Upper lobe of left lung (tissue), 6 donors: Measurements from ENCODE around the gene STIM2. TPM values are rescaled to one million over a fixed set of nuclear protein-coding genes. Genes with fewer than 3 reads are reported as not detected.
A peak's percentile ranks its signal among the peaks of the same experiment; 100 is the strongest.
"Not testable (repeated sequence)": the region's sequence is repeated elsewhere in the genome, so short reads cannot be mapped to it uniquely, and the experiment has no call there.

Experiments
- ATAC-seq, 2 donors: fragments of 200-7000 bp; cut with Tn5 transposase; one replicate each; pipeline ENCODE4 v1.9.1; 2022; ENCODE audit warnings: mild to moderate bottlenecking in 2 of 2, moderate library complexity in 2 of 2; ENCODE audit not compliant: low FRiP score in 2 of 2
- DNase-seq, 2 donors: peaks; one replicate each; pipeline ENCODE4 v3.0.0-alpha.2; 2019 to 2020
- H3K27ac ChIP-seq, 4 donors: fragments of 200-600 bp; sonication (generic); one replicate each; pipeline ENCODE4 v1.5.1; 2016 to 2019
- H3K27me3 ChIP-seq, 4 donors: fragments of 200-600 bp; sonication (generic); one replicate each; pipeline ENCODE4 v1.5.1; 2017 to 2019
- H3K36me3 ChIP-seq, 4 donors: fragments of 200-600 bp; sonication (generic); one replicate each; pipeline ENCODE4 v1.5.1; 2016 to 2019
- H3K4me1 ChIP-seq, 4 donors: fragments of 200-600 bp; sonication (generic); one replicate each; pipeline ENCODE4 v1.5.1; 2018 to 2019
- H3K4me3 ChIP-seq, 4 donors: fragments of 200-600 bp; sonication (generic); one replicate each; pipeline ENCODE4 v1.5.1; 2017 to 2019; ENCODE audit warnings: mild to moderate bottlenecking in 2 of 4, moderate library complexity in 1 of 4
- H3K9me3 ChIP-seq, 4 donors: fragments of 200-600 bp; sonication (generic); one replicate each; pipeline ENCODE4 v1.5.1; 2018 to 2019
- CTCF ChIP-seq, 6 experiments: fragments of 450-650 bp in 4 of 6; fragments of 200-600 bp in 2 of 6; sonication (generic) in 2 of 6; IDR thresholded peaks; one replicate each; pipeline ENCODE4 v1.5.1; 2016 to 2019; ENCODE audit warnings: antibody characterized with exemption in 6 of 6
- EP300 ChIP-seq, 4 donors: sonication (generic); formaldehyde crosslinking; IDR thresholded peaks; one replicate each; pipeline ENCODE4 v1.5.1; 2017; ENCODE audit warnings: antibody characterized with exemption in 4 of 4, control low read depth in 2 of 4
- POLR2A ChIP-seq, 4 donors: fragments of 450-650 bp; IDR thresholded peaks; one replicate each; pipeline ENCODE4 v1.5.1; 2016 to 2017; ENCODE audit warnings: antibody characterized with exemption in 4 of 4, mild to moderate bottlenecking in 2 of 4
- POLR2AphosphoS5 ChIP-seq, 2 donors: sonication (generic); formaldehyde crosslinking; IDR thresholded peaks; one replicate each; pipeline ENCODE4 v1.5.1; 2017; ENCODE audit warnings: antibody characterized with exemption in 2 of 2
- WGBS, 2 donors: methylation state at CpG; one replicate each; pipeline ENCODE4 v1.1.5; 2017 to 2018; 5-methylcytosine and 5-hydroxymethylcytosine counted together
- total RNA-seq, 6 donors: library from RNA; depleted of rRNA in 4 of 6; stranded (reverse); fragments of >200 nt in 4 of 6; gene quantifications; one replicate each; pipeline versions ENCODE4 v1.1.0 to v1.2.1, GENCODE V29; 2016 to 2021
- donor health status: DM: no; HTN: no; CAD: no; lungs with moderate emphysema.
- donor health status: DM: no; HTN: yes; CAD: no; lungs with severe emphysema.

The STIM2 gene
- total RNA-seq, 6 donors from 2014 or later: 21.6 to 54.3 (median 37.8) TPM

- Histone ChIP-seq H3K4me3 (no peak overlapping the region), H3K4me1 (peaks cover 0 to 27% (median 10%) of the 10 kb centered on the region in 4 donors), H3K9me3 (no peaks in the 10 kb centered on the region), H3K27ac (peak overlapping the region in 3 of 4 donors; percentile 28 to 39 (median 38)), H3K36me3 (no peaks in the 10 kb centered on the region), H3K27me3 (no peaks in the 10 kb centered on the region)
- TF ChIP-seq POLR2AphosphoS5 (IDR thresholded peaks at IDR 0.05) (peak in 1 of 2 donors; percentile 45), CTCF (IDR thresholded peaks at IDR 0.05) (no peak)
- DNase-seq: peak in 1 of 2 donors; percentile 25
- whole genome bisulfite sequencing, 2 donors: 26 to 31% methylated on average over 9 of the region's 9 CpGs
- ATAC-seq: peak in 1 of 2 donors; percentile 83
Measured at GRCh38 chr4:26826721-26827120, 33.9 kb upstream of the STIM2 start.

DNA sequence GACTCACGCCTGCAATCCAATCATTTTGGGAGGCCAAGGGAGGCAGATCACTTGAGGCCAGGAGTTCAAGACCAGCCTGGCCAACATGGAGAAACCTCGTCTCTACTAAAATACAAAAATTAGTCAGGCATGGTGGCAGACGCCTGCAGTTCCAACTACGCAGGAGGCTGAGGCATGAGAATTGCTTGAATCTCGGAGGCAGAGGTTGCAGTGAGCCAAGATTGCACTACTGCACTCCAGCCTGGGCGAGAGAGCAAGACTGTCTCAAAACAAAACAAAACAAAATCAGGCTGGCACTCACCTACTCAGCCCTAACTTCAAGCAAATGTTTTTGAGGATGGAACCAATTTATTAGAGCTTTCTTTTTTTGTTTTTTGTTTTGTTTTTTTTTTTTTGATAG lies 33.3 kb upstream of the STIM2 start:
- DNase-seq, H3K9me3 ChIP-seq, ATAC-seq, H3K36me3 ChIP-seq, H3K27me3 ChIP-seq, H3K4me3 ChIP-seq: not testable (repeated sequence)
- peaks cover 0 to 22% (median 9%) of the 10 kb centered on the region in 4 donors for H3K4me1 ChIP-seq
- 92 to 94% methylated on average over 6 of the region's 6 CpGs for WGBS, 2 donors
- H3K27ac ChIP-seq: peak overlapping the region in 3 of 4 donors; percentile 28 to 39 (median 38)

DNA sequence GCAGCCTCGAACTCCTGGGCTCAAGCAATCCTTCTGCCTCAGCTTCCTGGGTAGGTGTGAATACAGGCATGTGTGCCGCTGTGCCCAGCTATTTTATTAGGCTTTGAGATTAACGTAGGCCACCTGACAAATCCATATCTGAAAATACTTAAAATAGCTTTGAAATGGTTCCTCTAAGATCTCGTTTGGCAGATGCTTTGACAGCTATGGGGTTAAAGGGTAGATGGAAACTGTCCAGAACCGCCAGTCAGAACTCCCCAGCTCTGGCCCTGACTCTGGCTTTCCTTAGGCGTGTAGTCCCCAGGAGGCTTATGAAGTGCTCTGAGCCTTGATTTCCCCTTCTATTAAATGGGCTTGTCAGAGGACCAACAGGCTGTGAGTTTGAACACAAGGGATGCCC lies 32.8 kb upstream of the STIM2 start:
- Histone ChIP-seq H3K4me1 (peaks cover 0 to 17% (median 6%) of the 10 kb centered on the region in 4 donors), H3K27ac (no peak overlapping the region), H3K36me3 (no peaks in the 10 kb centered on the region), H3K27me3 (no peaks in the 10 kb centered on the region), H3K9me3 (no peaks in the 10 kb centered on the region), H3K4me3 (no peak overlapping the region)
- DNase-seq: no peak
- ATAC-seq: no peak
- no peak for TF ChIP-seq POLR2A (IDR thresholded peaks at IDR 0.05)
- TF ChIP-seq POLR2AphosphoS5 (IDR thresholded peaks at IDR 0.05): no peak
- WGBS, 2 donors: 73 to 87% methylated on average over 5 to 6 of the region's 6 CpGs

- Histone ChIP-seq H3K4me1 (peaks cover 0 to 16% (median 5%) of the 10 kb centered on the region in 4 donors), H3K36me3 (no peaks in the 10 kb centered on the region), H3K27ac (no peak overlapping the region), H3K27me3 (no peaks in the 10 kb centered on the region), H3K9me3 (no peaks in the 10 kb centered on the region), H3K4me3 (no peak overlapping the region)
- ATAC-seq (no peak), DNase-seq (no peak)
- 85 to 89% methylated on average over 4 of the region's 4 CpGs for WGBS, 2 donors
- TF ChIP-seq POLR2A (IDR thresholded peaks at IDR 0.05) (no peak), CTCF (IDR thresholded peaks at IDR 0.05) (no peak), POLR2AphosphoS5 (IDR thresholded peaks at IDR 0.05) (no peak), EP300 (IDR thresholded peaks at IDR 0.05) (no peak)
Measured at GRCh38 chr4:26829018-26829417, 31.6 kb upstream of the STIM2 start.

DNA sequence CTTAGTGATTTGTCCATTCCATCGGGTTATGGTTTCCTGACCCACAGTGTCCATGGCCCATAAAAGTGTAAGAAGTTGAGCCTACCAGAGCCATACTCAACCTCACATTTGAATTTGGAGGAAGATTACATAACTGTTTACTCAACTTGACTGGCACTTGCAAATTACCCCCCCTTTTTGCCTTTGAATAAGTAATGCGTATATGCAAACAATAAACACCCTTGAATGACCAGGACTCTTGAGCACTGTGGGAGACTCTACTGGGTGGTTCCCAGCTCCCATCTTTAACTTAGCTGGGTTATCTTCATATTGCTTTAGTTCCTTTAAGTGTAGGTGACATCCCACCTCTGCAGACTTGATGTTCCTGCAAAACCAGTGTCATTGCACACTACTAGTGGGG lies 30.6 kb upstream of the STIM2 start:
- Histone ChIP-seq H3K36me3 (no peaks in the 10 kb centered on the region), H3K4me3 (no peak overlapping the region), H3K4me1 (peaks cover 0 to 16% (median 5%) of the 10 kb centered on the region in 4 donors), H3K27ac (no peak overlapping the region), H3K9me3 (no peaks in the 10 kb centered on the region), H3K27me3 (no peaks in the 10 kb centered on the region)
- DNase-seq (no peak), ATAC-seq (no peak)
- no peak for TF ChIP-seq CTCF (IDR thresholded peaks at IDR 0.05)
- no peak for TF ChIP-seq EP300 (IDR thresholded peaks at IDR 0.05)
- TF ChIP-seq POLR2A (IDR thresholded peaks at IDR 0.05): no peak
- TF ChIP-seq POLR2AphosphoS5 (IDR thresholded peaks at IDR 0.05): no peak
- WGBS, 2 donors: 93 to 100% methylated on average over 2 of the region's 2 CpGs

DNA sequence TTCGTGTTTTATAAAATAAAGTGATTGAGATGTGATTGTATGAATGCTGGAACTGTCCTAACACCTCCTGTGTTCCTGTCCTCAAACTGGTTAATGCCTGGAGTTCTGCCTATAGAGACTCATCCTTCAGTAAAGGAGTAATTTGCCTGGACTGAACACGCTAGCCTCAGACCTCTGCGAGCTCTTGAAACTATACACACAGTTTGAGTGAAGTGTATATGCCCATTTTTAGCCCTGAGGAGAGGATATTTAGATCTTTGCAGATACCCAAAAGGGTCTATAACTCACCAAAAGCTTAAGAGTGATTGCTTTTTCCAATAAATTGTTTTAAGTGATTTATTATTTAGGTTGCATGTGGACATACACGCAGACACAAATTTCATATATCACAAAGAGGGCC lies 29.9 kb upstream of the STIM2 start:
- no peaks in the 10 kb centered on the region for H3K9me3 ChIP-seq
- DNase-seq (no peak), ATAC-seq (no peak)
- H3K27me3 ChIP-seq: no peaks in the 10 kb centered on the region
- peaks cover 0 to 15% (median 5%) of the 10 kb centered on the region in 4 donors for H3K4me1 ChIP-seq
- TF ChIP-seq POLR2A (IDR thresholded peaks at IDR 0.05) (no peak), EP300 (IDR thresholded peaks at IDR 0.05) (no peak), CTCF (IDR thresholded peaks at IDR 0.05) (no peak), POLR2AphosphoS5 (IDR thresholded peaks at IDR 0.05) (no peak)
- no peaks in the 10 kb centered on the region for H3K36me3 ChIP-seq
- 95% methylated on average over 4 of the region's 4 CpGs for WGBS, 2 donors
- H3K27ac ChIP-seq: no peak overlapping the region
- no peak overlapping the region for H3K4me3 ChIP-seq
